Esophagus squamous epithelium (tissue), 4 donors: Measurements from ENCODE around the gene GARNL3.

ENCODE experiments used
- POLR2A ChIP-seq, 4 donors: fragments of 450-650 bp; IDR thresholded peaks; one replicate each; pipeline ENCODE4 v1.6.1; 2017; ENCODE audit warnings: antibody characterized with exemption in 4 of 4, mild to moderate bottlenecking in 4 of 4, moderate library complexity in 3 of 4
- TF ChIP-seq, protein P1 (sequence below), 6 experiments: fragments of 450-650 bp in 4 of 6; fragments of 200-600 bp in 2 of 6; sonication (generic) in 2 of 6; IDR thresholded peaks; one replicate each; pipeline ENCODE4 v1.5.1; 2016 to 2019; ENCODE audit warnings: antibody characterized with exemption in 6 of 6, mild to moderate bottlenecking in 4 of 6, moderate library complexity in 4 of 6

DNA sequence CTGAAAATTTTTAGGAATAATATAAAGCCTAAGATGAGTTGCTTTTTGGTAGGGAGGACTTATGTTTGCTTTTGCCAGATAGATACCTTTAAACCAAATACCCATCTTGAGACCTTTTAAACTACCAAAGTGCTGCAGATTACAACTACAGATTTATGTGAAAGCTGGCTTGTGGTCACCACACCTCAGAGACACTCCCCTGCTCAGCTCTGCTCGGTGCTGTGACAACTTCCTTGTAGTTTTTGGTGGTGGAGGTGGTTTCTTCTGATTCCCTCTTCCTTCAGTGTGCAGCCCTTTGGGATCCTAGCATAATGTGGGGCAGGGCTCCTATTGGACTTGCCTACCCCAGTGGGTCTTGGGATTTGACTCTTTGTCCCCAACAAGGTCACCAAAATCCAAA is 29.2 kb downstream of the GARNL3 start:
- TF ChIP-seq, protein P1, sequence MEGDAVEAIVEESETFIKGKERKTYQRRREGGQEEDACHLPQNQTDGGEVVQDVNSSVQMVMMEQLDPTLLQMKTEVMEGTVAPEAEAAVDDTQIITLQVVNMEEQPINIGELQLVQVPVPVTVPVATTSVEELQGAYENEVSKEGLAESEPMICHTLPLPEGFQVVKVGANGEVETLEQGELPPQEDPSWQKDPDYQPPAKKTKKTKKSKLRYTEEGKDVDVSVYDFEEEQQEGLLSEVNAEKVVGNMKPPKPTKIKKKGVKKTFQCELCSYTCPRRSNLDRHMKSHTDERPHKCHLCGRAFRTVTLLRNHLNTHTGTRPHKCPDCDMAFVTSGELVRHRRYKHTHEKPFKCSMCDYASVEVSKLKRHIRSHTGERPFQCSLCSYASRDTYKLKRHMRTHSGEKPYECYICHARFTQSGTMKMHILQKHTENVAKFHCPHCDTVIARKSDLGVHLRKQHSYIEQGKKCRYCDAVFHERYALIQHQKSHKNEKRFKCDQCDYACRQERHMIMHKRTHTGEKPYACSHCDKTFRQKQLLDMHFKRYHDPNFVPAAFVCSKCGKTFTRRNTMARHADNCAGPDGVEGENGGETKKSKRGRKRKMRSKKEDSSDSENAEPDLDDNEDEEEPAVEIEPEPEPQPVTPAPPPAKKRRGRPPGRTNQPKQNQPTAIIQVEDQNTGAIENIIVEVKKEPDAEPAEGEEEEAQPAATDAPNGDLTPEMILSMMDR (IDR thresholded peaks at IDR 0.05): no peak
- TF ChIP-seq POLR2A (IDR thresholded peaks at IDR 0.05): no peak
